IPS-18a (cell line): ENCODE measurements around the gene ANXA5.

ENCODE experiments used
- H3K27ac ChIP-seq: one replicate; pipeline ENCODE4 v1.5.1; 2013; ENCODE audit warnings: low read length
- H3K27me3 ChIP-seq: one replicate; pipeline ENCODE4 v1.6.1; 2013; ENCODE audit warnings: mild to moderate bottlenecking, low read length; ENCODE audit not compliant: control insufficient read depth, insufficient read depth
- H3K36me3 ChIP-seq: one replicate; pipeline ENCODE4 v1.6.1; 2013; ENCODE audit warnings: low read depth, low read length; ENCODE audit not compliant: control insufficient read depth
- H3K4me1 ChIP-seq: one replicate; pipeline ENCODE4 v1.6.1; 2013; ENCODE audit warnings: low read depth, low read length; ENCODE audit not compliant: control insufficient read depth
- H3K4me3 ChIP-seq: one replicate; pipeline ENCODE4 v1.5.1; 2013; ENCODE audit warnings: low read length
- H3K9ac ChIP-seq: one replicate; pipeline ENCODE4 v1.6.1; 2013; ENCODE audit warnings: mild to moderate bottlenecking, low read length, moderate library complexity
- H3K9me3 ChIP-seq: one replicate; pipeline ENCODE4 v1.6.1; 2013; ENCODE audit warnings: low read depth, low read length; ENCODE audit not compliant: control insufficient read depth

The ANXA5 gene

DNA sequence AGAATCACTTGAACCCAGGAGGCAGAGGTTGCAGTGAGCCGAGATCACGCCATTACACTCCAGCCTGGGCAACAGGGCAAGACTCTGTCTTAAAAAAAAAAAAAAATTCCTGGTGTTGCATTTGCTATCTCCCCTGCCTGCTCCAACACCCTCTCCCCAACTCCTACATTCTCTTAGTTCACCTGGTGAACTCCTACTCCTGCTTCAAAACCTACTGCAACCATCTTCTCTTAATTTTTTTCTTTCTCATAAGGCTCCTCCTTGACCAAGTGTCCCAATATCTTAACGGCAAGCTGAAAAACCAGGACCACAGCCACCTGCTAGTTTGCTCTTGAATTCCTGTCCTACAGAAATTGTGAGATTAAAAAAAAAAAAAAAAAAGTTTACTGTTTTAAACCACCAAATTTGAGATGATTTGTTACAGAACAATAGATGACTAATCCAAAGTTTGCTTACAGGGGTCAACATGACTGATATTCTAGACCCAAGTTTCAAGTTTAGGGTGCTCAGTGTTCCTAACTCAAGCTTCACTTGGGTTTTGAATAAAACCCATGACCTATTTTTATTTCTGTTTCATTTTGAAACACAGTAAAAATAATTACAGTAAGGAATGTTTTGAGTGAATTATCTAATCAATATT is 13.1 kb upstream of the ANXA5 start:
- no peaks in the 10 kb centered on the region for H3K36me3 ChIP-seq
- H3K4me1 ChIP-seq: peaks cover 27% of the 10 kb centered on the region
- H3K9me3 ChIP-seq: no peaks in the 10 kb centered on the region
- no peak overlapping the region for H3K4me3 ChIP-seq
- no peak overlapping the region for H3K9ac ChIP-seq
- no peak overlapping the region for H3K27ac ChIP-seq
- no peaks in the 10 kb centered on the region for H3K27me3 ChIP-seq

DNA sequence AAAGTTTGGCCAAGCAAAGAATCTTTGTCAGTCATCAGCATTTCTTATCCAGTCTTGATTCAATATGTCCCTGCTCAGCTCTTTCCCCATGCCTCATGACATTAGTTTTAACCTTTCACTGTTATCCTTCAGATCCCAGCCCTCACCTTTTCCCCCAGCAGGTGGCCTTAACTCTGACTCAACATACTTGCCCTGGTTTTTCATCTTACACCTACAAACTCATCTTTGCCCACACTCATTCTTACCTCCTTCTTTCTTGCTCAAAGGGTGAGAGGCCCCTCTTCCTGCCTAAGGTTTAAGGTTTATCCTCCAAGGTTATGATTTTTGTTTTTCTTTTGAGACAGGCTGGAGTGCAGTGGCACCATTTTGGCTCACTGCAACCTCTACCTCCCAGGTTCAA is 10.6 kb upstream of the ANXA5 start:
- Histone ChIP-seq H3K9me3 (no peaks in the 10 kb centered on the region), H3K4me1 (peaks cover 22% of the 10 kb centered on the region), H3K4me3 (no peak overlapping the region), H3K27ac (no peak overlapping the region), H3K9ac (no peak overlapping the region), H3K27me3 (no peaks in the 10 kb centered on the region), H3K36me3 (no peaks in the 10 kb centered on the region)

DNA sequence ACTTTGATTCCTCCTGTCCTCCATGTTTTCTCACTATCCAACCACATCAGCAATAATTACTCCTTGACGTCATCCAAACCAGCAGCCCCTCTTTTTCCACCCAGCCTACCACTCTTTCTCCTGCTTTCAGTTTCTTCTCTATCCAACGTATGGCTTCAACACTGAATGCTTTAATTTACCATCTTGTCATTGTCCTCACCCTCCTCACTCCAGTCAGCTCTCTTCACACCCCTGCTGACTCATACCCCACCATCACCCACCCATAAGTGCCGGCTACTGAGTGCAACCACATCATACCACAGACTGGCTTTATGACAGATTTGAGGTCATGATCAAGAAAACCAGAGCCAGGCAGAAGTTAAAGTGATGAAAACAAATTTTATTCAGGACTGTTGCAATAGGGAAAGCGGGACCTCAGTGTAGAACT is 9.8 kb upstream of the ANXA5 start:
- Histone ChIP-seq H3K4me3 (no peak overlapping the region), H3K9me3 (no peaks in the 10 kb centered on the region), H3K27ac (no peak overlapping the region), H3K4me1 (peaks cover 15% of the 10 kb centered on the region), H3K27me3 (no peaks in the 10 kb centered on the region), H3K36me3 (no peaks in the 10 kb centered on the region), H3K9ac (no peak overlapping the region)

DNA sequence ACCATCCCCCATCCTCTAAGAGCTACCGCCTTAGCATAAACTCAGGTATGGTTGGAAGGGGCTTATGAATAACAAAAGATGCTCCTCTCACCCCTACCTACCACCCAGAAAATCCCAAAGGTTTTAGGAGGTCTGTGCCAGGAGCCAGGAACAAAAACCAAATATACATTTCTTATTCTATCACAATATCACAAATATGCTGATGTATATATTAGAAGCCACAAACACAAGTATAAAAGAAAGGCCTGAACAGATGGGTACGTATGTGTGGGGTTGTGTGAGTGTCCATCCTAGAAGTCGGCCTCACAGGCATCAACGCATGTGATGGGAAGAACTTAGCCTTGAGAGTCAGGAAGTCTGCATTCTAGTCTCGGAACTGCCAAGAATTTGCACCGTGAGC is 8.7 kb upstream of the ANXA5 start:
- Histone ChIP-seq H3K36me3 (no peaks in the 10 kb centered on the region), H3K9me3 (no peaks in the 10 kb centered on the region), H3K4me3 (no peak overlapping the region), H3K4me1 (peaks cover 8% of the 10 kb centered on the region), H3K27me3 (no peaks in the 10 kb centered on the region), H3K27ac (no peak overlapping the region), H3K9ac (no peak overlapping the region)

DNA sequence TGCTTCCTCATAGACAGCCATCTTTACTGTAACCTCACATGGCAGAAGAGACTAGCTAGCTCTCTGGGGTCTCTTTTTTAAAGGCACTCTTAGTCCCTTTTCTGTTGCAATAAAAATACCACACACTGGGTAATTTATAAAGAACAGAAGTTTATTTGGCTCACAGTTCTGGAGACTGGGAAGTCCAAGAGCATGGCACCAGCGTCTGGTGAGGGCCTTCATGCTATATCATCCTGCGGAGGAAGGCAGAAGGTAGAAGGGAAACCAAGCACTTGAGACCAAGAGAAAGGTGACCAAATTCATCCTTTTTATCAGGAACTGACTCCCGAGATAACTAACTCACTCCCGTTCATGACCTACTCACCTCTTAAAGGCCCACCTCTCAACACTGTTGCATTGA is 5.4 kb upstream of the ANXA5 start:
- H3K4me3 ChIP-seq: no peak overlapping the region
- H3K27me3 ChIP-seq: no peaks in the 10 kb centered on the region
- no peaks in the 10 kb centered on the region for H3K36me3 ChIP-seq

DNA sequence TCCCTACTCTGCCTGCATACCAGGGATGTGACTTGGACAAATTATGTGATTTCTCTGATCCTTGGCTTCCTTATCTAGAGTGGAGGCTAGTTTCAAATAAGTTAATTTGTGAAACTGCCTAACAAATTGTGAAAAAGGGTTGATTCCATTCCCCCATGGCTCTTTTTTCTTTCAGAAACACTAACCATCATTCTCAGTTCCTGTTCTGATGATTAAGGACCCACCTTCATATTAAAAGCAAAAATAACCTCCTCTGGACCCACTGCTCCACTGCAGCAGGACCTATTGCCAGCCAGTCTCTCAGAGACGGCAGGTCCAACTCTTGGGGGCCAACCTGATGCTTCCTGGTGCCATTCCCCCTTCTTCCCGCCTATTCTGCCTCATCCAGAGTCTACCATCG is 4.5 kb upstream of the ANXA5 start:
- H3K4me3 ChIP-seq: no peak overlapping the region
- H3K4me1 ChIP-seq: peaks cover 20% of the 10 kb centered on the region
- no peak overlapping the region for H3K27ac ChIP-seq
- H3K9ac ChIP-seq: no peak overlapping the region
- H3K9me3 ChIP-seq: no peaks in the 10 kb centered on the region
- no peaks in the 10 kb centered on the region for H3K27me3 ChIP-seq
- no peaks in the 10 kb centered on the region for H3K36me3 ChIP-seq

More for the DNA sequence above, 5.4 kb upstream of the ANXA5 start:
- Histone ChIP-seq H3K4me1 (peaks cover 20% of the 10 kb centered on the region), H3K9ac (no peak overlapping the region), H3K9me3 (no peaks in the 10 kb centered on the region), H3K27ac (no peak overlapping the region)

DNA sequence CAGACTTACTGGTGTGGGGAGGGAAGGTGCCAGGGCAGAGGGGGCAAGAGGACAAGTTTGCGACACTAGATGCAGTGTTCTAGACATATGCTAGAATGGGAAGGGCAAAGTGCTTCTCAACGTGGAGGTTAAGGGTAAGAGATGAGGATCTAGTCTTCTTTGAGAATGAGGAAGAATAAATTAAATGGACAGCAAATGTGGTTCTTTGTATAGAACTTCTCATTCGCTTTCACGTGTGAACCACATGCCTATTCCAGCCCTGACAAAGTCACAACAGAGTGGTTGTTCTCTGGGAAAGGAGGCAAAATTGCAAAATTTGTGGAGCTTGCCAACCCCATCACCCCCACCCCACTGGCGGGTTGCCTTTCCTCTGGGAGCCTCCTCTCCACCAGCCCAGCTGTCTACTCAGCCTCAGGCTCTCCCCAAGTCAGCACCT is 1.5 kb upstream of the ANXA5 start:
- no peak overlapping the region for H3K27ac ChIP-seq
- H3K4me1 ChIP-seq: peaks cover 16% of the 10 kb centered on the region
- H3K27me3 ChIP-seq: no peaks in the 10 kb centered on the region
- no peak overlapping the region for H3K9ac ChIP-seq
- H3K4me3 ChIP-seq: no peak overlapping the region
- no peaks in the 10 kb centered on the region for H3K9me3 ChIP-seq
- H3K36me3 ChIP-seq: peaks cover 5% of the 10 kb centered on the region

DNA sequence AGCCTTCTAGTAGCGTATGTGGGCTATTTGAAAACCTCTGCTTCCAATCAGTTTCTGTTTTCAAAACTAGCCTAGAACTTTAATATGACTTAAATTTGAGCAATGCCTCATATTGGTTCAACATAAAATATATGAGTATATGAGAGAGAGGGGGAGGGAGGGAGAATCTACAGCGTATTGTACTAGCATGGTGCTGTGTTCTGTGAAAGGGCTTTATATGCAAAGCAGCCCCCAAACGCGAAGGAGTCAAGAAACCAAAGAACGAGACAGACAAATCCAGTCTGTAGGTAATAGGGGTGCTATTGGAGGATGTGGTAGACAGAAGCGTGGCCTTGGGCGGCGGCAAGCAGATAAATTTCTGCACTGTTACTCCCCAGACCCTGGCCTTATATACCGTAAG is 784 bp upstream of the ANXA5 start:
- no peaks in the 10 kb centered on the region for H3K9me3 ChIP-seq
- no peaks in the 10 kb centered on the region for H3K27me3 ChIP-seq
- H3K4me3 ChIP-seq: peak overlapping the region; percentile 95
- H3K36me3 ChIP-seq: peaks cover 5% of the 10 kb centered on the region
- H3K4me1 ChIP-seq: peaks cover 16% of the 10 kb centered on the region
- H3K9ac ChIP-seq: peak overlapping the region; percentile 24
- no peak overlapping the region for H3K27ac ChIP-seq

DNA sequence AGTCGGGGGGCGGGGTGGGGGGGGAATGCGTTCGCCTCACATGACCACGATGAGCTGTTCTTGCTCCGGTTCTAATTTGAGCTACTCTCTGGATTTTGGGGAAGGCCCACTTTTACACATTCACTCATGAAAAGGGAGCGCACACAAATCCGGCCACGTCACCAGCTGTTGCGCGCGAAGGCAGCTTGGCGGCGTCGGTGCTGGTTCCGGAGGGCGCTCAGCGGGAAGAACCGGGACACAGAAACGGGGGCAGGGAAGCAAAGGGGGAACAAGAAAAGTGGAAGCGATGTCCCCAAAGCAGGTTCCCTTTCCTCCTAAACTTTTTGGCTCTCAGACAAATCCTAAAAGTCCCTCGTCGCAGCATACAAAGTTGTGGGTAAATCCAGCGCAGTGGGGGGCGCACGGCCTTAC is 605 bp downstream of the ANXA5 start:
- no peaks in the 10 kb centered on the region for H3K9me3 ChIP-seq
- peak overlapping the region; percentile 25 for H3K27ac ChIP-seq
- H3K4me1 ChIP-seq: peaks cover 16% of the 10 kb centered on the region
- H3K36me3 ChIP-seq: peaks cover 12% of the 10 kb centered on the region
- H3K27me3 ChIP-seq: no peaks in the 10 kb centered on the region
- H3K9ac ChIP-seq: peak overlapping the region; percentile 84
- H3K4me3 ChIP-seq: peak overlapping the region; percentile 95

DNA sequence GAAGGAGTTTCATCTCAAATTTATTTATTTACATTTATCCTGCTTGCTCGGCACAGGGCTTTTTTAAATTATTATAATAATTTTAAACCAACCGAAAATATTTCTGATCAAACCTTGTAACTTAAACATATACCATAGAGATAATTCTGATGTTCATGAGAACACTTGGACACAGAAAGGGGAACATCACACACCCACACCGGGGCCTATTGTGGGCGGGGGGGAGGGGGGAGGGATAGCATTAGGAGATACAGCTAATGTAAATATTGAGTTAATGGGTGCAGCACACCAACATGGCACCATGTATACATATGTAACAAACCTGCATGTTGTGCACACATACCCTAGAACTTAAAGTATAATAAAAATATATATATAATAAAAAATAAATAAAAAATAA is 2.9 kb downstream of the ANXA5 start:
- Histone ChIP-seq H3K9ac (no peak overlapping the region), H3K27me3 (no peaks in the 10 kb centered on the region), H3K4me3 (no peak overlapping the region), H3K4me1 (peaks cover 26% of the 10 kb centered on the region), H3K27ac (no peak overlapping the region), H3K36me3 (peaks cover 12% of the 10 kb centered on the region), H3K9me3 (no peaks in the 10 kb centered on the region)

DNA sequence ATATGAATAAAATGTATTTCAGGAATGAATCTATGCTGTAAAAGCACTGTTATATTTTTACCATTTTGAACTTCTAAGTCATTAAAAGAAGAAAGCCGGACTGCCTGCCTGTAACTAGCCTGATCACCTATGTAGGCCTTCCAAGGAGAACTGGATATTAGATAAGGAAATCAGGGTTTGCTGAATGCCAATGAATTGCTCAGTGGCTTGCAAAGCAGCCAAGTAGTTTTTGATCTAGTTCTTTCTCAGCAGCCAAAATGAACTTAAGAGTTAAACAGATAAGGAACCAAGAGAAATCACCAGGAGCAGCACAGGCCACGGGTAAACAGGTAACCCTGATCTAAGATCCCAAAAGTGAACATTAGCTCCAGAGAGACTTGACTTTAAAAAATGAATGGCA is 3.3 kb downstream of the ANXA5 start:
- Histone ChIP-seq H3K9me3 (no peaks in the 10 kb centered on the region), H3K36me3 (peaks cover 15% of the 10 kb centered on the region), H3K4me3 (no peak overlapping the region), H3K27ac (no peak overlapping the region), H3K27me3 (no peaks in the 10 kb centered on the region), H3K9ac (no peak overlapping the region), H3K4me1 (peaks cover 26% of the 10 kb centered on the region)

DNA sequence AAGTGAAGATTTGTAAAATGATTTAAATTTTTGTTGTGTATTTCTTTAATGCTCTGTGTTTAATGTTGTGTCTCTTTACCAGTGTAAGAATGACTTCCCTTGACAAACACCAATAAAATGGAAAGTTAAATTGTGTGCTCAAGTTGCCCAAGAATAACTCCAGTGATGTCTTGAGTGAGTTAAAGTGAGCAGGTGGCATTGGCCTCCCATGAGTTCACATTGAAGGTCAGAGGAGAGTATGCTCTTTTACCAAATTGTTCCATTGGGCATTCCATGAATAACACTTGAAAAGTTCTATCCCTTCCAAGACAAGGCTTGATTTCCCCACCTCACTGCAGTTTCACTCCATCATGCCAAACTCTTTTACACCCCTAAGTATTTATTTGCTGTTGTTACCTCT is 4.5 kb downstream of the ANXA5 start:
- Histone ChIP-seq H3K27ac (no peak overlapping the region), H3K9ac (no peak overlapping the region), H3K4me1 (peaks cover 14% of the 10 kb centered on the region), H3K9me3 (no peaks in the 10 kb centered on the region), H3K4me3 (no peak overlapping the region), H3K36me3 (peaks cover 15% of the 10 kb centered on the region), H3K27me3 (no peaks in the 10 kb centered on the region)
